HUES6 (cell line): ENCODE data around the gene ZBED3.
A peak's percentile ranks its signal among the peaks of the same experiment; 100 is the strongest.

Experiments used
- H3K27ac ChIP-seq: 2 replicates; pipeline ENCODE4 v1.7.0; 2013; ENCODE audit warnings: low read depth, mild to moderate bottlenecking, low read length, inconsistent platforms
- H3K27me3 ChIP-seq: 2 replicates; pipeline ENCODE4 v1.6.1; 2013; ENCODE audit warnings: low read length; ENCODE audit not compliant: control insufficient read depth, insufficient read depth
- H3K36me3 ChIP-seq: 2 replicates; pipeline ENCODE4 v1.6.1; 2013; ENCODE audit warnings: low read length; ENCODE audit not compliant: control insufficient read depth, insufficient read depth
- H3K4me1 ChIP-seq: 2 replicates; pipeline ENCODE4 v1.6.1; 2013; ENCODE audit warnings: low read length; ENCODE audit not compliant: control insufficient read depth, insufficient read depth
- H3K4me3 ChIP-seq: 2 replicates; pipeline ENCODE4 v1.5.1; 2013; ENCODE audit warnings: low read depth, low read length
- H3K9ac ChIP-seq: one replicate; pipeline ENCODE4 v1.6.1; 2013; ENCODE audit warnings: mild to moderate bottlenecking, low read length
- H3K9me3 ChIP-seq: 2 replicates; pipeline ENCODE4 v1.6.1; 2013; ENCODE audit warnings: low read depth, low read length; ENCODE audit not compliant: control insufficient read depth, insufficient read depth

ZBED3 gene

GRCh38 chr5:77077829-77078176 lies 9.3 kb downstream of the ZBED3 start:
- H3K27me3 ChIP-seq = peaks cover 15% of the 10 kb centered on the region; the same call in 1 of the 2 replicates
- H3K9ac ChIP-seq = peak overlapping the region; percentile 47
- no peaks in the 10 kb centered on the region for H3K9me3 ChIP-seq
- H3K4me3 ChIP-seq = peak overlapping the region; percentile 82
- peaks cover 10% of the 10 kb centered on the region; the same call in 1 of the 2 replicates for H3K4me1 ChIP-seq
- no peak overlapping the region for H3K27ac ChIP-seq
- H3K36me3 ChIP-seq = no peaks in the 10 kb centered on the region

GRCh38 chr5:77076961-77077828 lies 9.9 kb downstream of the ZBED3 start:
- H3K4me3 ChIP-seq = peak overlapping the region; percentile 82
- H3K27me3 ChIP-seq = peaks cover 15% of the 10 kb centered on the region; the same call in 1 of the 2 replicates
- H3K9ac ChIP-seq = peak overlapping the region; percentile 47
- no peaks in the 10 kb centered on the region for H3K36me3 ChIP-seq
- H3K27ac ChIP-seq = no peak overlapping the region
- no peaks in the 10 kb centered on the region for H3K9me3 ChIP-seq
- H3K4me1 ChIP-seq = peaks cover 10% of the 10 kb centered on the region; the same call in 1 of the 2 replicates

GRCh38 chr5:77074745-77075144 lies 12.3 kb downstream of the ZBED3 start:
- Histone ChIP-seq H3K27ac (no peak overlapping the region), H3K36me3 (no peaks in the 10 kb centered on the region), H3K4me3 (no peak overlapping the region), H3K9ac (no peak overlapping the region), H3K9me3 (no peaks in the 10 kb centered on the region), H3K4me1 (peaks cover 10% of the 10 kb centered on the region; the same call in 1 of the 2 replicates), H3K27me3 (peaks cover 15% of the 10 kb centered on the region; the same call in 1 of the 2 replicates)

- H3K9me3 ChIP-seq = no peaks in the 10 kb centered on the region
Observed at GRCh38 chr5:77073667-77074066, 13.4 kb downstream of the ZBED3 start.

GRCh38 chr5:77066823-77067442 lies 20.2 kb downstream of the ZBED3 start:
- no peak overlapping the region for H3K9ac ChIP-seq
- H3K4me1 ChIP-seq = no peaks in the 10 kb centered on the region
- H3K36me3 ChIP-seq = peaks cover 14% of the 10 kb centered on the region
- no peak overlapping the region for H3K27ac ChIP-seq
- no peaks in the 10 kb centered on the region for H3K9me3 ChIP-seq
- no peaks in the 10 kb centered on the region for H3K27me3 ChIP-seq
- H3K4me3 ChIP-seq = no peak overlapping the region

More at GRCh38 chr5:77073667-77074066, 13.4 kb downstream of the ZBED3 start:
- Histone ChIP-seq H3K27me3 (peaks cover 15% of the 10 kb centered on the region; the same call in 1 of the 2 replicates), H3K4me3 (no peak overlapping the region), H3K4me1 (peaks cover 10% of the 10 kb centered on the region; the same call in 1 of the 2 replicates), H3K27ac (no peak overlapping the region), H3K36me3 (no peaks in the 10 kb centered on the region), H3K9ac (no peak overlapping the region)

- H3K4me3 ChIP-seq = no peak overlapping the region
Observed at GRCh38 chr5:77066184-77066583, 20.9 kb downstream of the ZBED3 start.

GRCh38 chr5:77065256-77065655 lies 21.8 kb downstream of the ZBED3 start:
- peaks cover 31% of the 10 kb centered on the region for H3K36me3 ChIP-seq
- H3K9ac ChIP-seq = no peak overlapping the region
- no peak overlapping the region for H3K27ac ChIP-seq
- no peaks in the 10 kb centered on the region for H3K9me3 ChIP-seq
- no peaks in the 10 kb centered on the region for H3K27me3 ChIP-seq
- H3K4me1 ChIP-seq = no peaks in the 10 kb centered on the region
- no peak overlapping the region for H3K4me3 ChIP-seq

More at GRCh38 chr5:77066184-77066583, 20.9 kb downstream of the ZBED3 start:
- H3K9me3 ChIP-seq = no peaks in the 10 kb centered on the region
- H3K27me3 ChIP-seq = no peaks in the 10 kb centered on the region
- no peaks in the 10 kb centered on the region for H3K4me1 ChIP-seq
- no peak overlapping the region for H3K27ac ChIP-seq
- no peak overlapping the region for H3K9ac ChIP-seq
- H3K36me3 ChIP-seq = peaks cover 22% of the 10 kb centered on the region

GRCh38 chr5:77064040-77064439 lies 23.0 kb downstream of the ZBED3 start:
- no peaks in the 10 kb centered on the region for H3K27me3 ChIP-seq
- H3K36me3 ChIP-seq = peaks cover 42% of the 10 kb centered on the region

GRCh38 chr5:77046416-77047073 lies 40.5 kb downstream of the ZBED3 start:
- peaks cover 3% of the 10 kb centered on the region; the same call in 1 of the 2 replicates for H3K9me3 ChIP-seq
- no peaks in the 10 kb centered on the region for H3K27me3 ChIP-seq
- peaks cover 39% of the 10 kb centered on the region for H3K36me3 ChIP-seq
- no peak overlapping the region for H3K9ac ChIP-seq
- no peak overlapping the region for H3K27ac ChIP-seq
- H3K4me1 ChIP-seq = no peaks in the 10 kb centered on the region
- H3K4me3 ChIP-seq = no peak overlapping the region

More at GRCh38 chr5:77064040-77064439, 23.0 kb downstream of the ZBED3 start:
- no peak overlapping the region for H3K9ac ChIP-seq
- no peaks in the 10 kb centered on the region for H3K4me1 ChIP-seq
- H3K9me3 ChIP-seq = no peaks in the 10 kb centered on the region
- no peak overlapping the region for H3K27ac ChIP-seq
- no peak overlapping the region for H3K4me3 ChIP-seq

- Histone ChIP-seq H3K4me1 (peaks cover 5% of the 10 kb centered on the region; the same call in 1 of the 2 replicates), H3K27me3 (no peaks in the 10 kb centered on the region), H3K4me3 (no peak overlapping the region), H3K27ac (no peak overlapping the region), H3K9me3 (peaks cover 4% of the 10 kb centered on the region; the same call in 1 of the 2 replicates), H3K36me3 (peaks cover 49% of the 10 kb centered on the region), H3K9ac (no peak overlapping the region)
Observed at GRCh38 chr5:77035950-77036349, 51.1 kb downstream of the ZBED3 start.
